CD4-positive, alpha-beta T cell treated with Interleukin-15 for 4 hours (primary cell): ENCODE results near the gene ATG4D.

Experiments used
- DNase-seq: peaks from one replicate; pipeline ENCODE4 v3.0.0-alpha.2; 2020; ENCODE audit warnings: low spot score

The ATG4D gene

DNA sequence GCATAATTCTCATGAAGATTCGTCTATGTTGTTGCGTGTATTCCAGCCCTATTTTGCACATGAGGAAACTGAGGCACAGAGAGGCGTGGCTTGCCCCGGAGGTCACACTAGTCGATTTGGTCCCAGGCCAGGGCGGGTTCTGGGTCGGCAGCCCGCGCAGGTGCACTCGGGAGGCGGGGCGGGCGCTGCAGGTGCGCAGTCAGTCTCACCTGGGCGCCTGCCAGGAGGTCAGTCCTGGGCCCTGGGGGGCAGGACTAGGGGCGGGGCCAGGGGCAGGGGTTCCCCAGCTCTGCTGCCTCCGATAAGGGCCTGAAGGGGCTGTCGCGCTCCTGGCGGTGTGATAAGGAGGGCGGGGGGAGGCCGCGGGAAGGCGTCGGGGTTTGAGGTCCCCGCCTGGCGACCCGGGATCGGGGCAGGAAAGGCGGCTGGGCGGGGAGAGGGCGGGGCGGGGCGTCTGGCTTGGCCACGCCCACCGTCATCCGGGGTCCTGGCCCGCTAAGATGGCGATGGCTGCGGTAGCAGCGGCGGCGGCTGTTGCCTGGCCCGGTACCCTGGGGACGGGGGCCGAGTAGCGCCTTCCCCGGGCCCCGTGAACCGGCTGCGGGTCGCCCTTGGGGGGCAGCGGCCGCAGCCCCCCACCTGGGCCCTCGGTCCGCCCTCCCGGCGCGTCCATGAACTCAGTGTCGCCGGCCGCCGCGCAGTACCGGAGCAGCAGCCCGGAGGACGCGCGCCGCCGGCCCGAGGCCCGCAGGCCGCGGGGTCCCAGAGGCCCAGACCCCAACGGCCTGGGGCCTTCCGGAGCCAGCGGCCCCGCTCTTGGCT lies at the start of gene ATG4D:
Gene ATG4D (plus strand): TSS at position 485 of the 822 bp plus-strand sequence. CDS start 187 bp downstream, at position 672.
- DNase-seq = peak; percentile 73

DNA sequence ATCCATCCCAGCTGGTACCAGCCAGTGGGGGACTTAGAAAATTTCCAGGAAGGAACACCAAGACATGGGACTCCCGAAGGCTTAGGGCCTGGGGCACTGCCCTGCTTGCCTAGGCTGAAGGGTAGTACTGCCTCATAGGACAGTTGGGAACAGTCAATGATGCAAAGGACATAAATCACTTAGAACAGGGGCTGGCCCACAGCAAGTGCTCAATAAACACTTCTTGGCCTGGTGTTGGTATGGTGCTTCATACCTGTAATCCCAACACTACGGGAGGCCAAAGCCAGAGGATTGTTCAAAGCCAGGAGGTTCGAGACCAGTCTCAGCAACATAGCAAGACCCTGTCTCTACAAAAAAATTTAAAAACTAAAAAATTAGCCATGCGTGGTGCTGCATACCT lies 46.3 kb upstream of the ATG4D start:
- no peak for DNase-seq

DNA sequence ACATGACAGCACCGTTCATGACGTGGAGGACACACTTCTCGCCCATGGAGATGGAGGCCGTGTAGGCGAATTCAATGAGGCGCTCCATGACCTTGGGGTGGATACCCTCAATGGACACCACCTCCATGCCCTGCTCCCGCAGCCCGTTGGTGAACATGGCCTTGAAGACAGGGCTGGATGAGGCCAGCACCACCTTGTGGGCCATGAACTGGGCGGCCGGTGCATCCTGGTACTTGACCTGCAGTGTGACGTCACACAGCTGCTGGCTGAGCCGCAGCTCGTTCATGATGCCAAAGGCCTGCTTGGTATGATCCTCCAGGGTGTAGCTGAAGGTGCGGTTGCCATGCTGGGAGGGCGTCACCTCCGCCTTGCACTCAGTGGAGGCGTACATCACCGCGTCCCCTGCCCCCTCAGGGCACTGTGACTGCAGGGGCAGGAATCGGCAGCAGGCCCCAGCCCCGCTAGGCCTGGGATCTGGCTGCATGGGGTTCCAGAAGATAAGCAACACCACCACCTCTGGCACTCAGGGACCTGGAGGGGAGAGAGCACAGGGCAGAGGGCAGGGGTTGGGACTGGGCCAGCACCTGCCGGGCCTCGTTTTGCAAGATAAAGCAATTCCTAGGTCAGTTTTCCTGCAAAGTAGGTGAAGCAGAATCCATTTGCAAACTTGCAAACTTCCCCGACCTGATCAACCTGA lies 44.0 kb upstream of the ATG4D start:
- DNase-seq = no peak

GRCh38 chr19:10500247-10500592 lies 43.5 kb upstream of the ATG4D start:
- DNase-seq = no peak

- DNase-seq = no peak
Measured at GRCh38 chr19:10501971-10502523, 41.7 kb upstream of the ATG4D start.

GRCh38 chr19:10502524-10503001 lies 41.1 kb upstream of the ATG4D start:
- DNase-seq = peak; percentile 91

- no peak for DNase-seq
Measured at GRCh38 chr19:10503002-10503789, 40.5 kb upstream of the ATG4D start, which contains the start of gene KEAP1. KEAP1 (minus strand) TSS chr19:10503356; CDS start chr19:10500033, 3,323 bp downstream.

DNA sequence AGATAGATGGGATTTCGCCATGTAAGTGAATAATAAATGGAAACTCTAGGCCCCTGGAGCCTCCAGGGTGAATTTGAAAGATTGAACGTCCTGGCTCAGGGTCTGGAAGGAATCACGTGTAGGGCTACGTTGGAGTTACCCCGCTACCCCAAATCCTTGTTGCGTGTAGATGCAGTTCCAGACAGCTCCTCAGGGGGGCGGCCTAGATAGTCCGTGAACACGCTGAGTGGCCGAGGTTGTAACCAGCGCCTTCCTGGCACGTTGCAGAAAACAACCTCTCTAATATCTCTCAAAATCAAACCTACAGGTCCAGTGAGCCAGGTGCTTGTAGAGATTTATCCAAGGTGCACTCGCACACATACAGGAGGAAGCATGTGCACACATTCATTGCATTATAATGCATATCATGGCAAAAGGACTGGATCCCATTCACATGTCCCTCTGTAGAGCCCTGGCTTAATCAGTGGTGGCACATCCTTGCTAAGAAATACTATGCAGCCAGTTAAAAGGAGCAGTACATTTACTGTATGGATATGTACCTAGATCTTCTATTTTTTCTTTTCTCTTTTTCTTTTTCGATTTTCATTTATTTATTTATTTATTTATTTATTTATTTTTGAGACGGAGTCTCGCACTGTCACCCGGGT lies 38.0 kb upstream of the ATG4D start:
- peak; percentile 86 for DNase-seq

- no peak for DNase-seq
Measured at GRCh38 chr19:10508036-10508435, 35.7 kb upstream of the ATG4D start.

DNA sequence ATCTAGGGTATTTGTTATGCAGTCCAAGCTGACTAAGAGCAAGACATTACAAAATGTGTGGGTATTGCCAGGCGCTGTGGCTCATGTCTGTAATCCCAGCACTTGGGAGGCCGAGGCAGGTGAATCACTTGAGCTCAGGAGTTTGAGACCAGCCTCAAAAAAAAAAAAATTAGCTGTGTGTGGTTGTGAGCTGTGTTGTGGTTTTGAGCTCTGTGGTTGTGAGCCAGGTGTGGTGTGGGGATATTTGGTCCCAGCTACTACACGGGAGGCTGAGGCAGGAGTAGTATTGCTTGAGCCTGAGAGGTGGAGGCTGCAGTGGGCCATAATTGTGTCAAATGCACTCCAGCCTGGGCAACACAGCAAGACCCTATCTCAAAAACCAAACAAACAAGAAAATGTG lies 35.0 kb upstream of the ATG4D start:
- no peak for DNase-seq

GRCh38 chr19:10510301-10510802 lies 33.4 kb upstream of the ATG4D start:
- DNase-seq = peak; percentile 62

DNA sequence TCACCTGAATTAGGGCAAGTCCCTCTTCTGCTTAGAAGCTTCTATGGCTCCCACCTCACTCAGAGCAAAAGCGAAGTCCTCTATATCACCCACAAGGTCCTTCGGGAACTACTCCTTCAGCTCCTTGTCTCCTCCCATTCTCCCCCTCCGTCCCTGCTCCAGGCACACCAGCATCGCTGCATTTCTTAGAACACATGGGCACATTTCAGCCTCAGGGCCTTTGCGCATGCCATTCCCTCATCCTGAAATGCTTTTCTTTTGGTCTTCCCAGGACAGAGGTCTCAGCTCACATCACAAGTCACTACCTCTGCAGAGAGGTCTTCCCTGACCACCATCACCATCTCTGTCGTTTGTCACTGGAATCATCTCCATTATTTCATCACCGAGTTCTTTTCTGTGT lies 30.5 kb upstream of the ATG4D start:
- DNase-seq = no peak

DNA sequence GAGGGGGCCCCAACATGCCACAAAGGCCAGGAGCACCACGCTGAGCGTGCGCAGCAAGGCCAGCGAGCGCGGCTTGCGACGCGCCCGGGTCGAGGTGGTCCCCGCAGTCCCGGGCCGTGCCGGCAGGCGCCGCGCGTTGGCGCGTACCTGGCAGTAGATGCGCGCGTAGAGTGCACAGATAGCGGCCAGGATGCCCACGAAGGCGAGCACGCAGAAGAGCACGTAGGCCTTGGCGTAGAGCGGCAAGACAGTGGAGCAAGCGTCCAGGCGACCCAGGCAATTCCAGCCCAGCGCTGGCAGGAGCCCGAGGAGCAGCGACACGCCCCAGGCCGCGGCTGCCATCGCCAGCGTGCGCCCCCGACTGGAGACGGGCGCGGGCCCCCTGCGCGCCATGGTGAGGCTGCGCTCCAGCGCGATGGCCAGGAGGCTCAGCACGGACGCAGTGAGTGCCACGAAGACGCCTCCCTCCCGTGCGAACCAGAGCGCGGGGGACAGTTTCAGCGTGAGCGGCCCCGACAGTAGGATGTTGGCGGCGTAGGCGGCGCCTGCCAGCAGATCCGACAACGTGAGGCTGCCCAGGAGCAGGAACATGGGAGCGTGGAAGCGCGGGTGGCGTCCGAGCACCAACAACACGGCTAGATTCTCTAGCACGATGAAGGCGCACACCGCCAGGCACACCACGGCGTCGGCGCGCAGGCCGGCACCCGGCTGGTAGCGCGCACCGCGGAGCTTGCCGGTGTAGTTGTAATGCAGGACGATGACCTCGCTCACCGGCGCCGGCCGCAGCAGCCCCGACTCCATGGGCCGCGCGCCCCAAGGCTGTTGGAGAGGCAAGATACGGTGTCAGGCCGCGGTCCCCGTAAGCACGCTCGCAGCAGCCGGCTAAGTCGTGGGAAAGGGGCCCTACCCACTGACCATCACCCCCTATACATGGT lies 29.2 kb upstream of the ATG4D start:
- no peak for DNase-seq

- DNase-seq = peak; percentile 45
Measured at GRCh38 chr19:10516064-10516385, 27.7 kb upstream of the ATG4D start.

- no peak for DNase-seq
Measured at GRCh38 chr19:10516671-10517286, 26.9 kb upstream of the ATG4D start.

- no peak for DNase-seq
Measured at GRCh38 chr19:10517361-10517759, 26.3 kb upstream of the ATG4D start, which contains the start of gene S1PR5. S1PR5 (minus strand) TSS chr19:10517447; CDS start chr19:10515011, 2,436 bp downstream.

- no peak for DNase-seq
Measured at GRCh38 chr19:10517760-10518443, 25.8 kb upstream of the ATG4D start.

- no peak for DNase-seq
Measured at GRCh38 chr19:10518444-10519361, 25.0 kb upstream of the ATG4D start.
